OCI-LY7 (cell line): ENCODE measurements around the gene CENPC.

ENCODE experiments used
- CTCF ChIP-seq: fragments of 200-600 bp; sonication (generic); conservative IDR thresholded peaks from 2 replicates; pipeline ENCODE4 v1.5.1; 2014; ENCODE audit warnings: mild to moderate bottlenecking, antibody characterized with exemption, low read length, moderate library complexity, mixed read lengths
- EZH2phosphoT487 ChIP-seq: fragments of 200-600 bp; sonication (generic); IDR thresholded peaks from 2 replicates; pipeline ENCODE4 v1.6.1; 2018; ENCODE audit warnings: low read depth, borderline replicate concordance, mild to moderate bottlenecking, mixed run types, antibody characterized with exemption, low read length, moderate library complexity, mixed read lengths

GRCh38 chr4:67437974-67438713 is 107.2 kb downstream of the CENPC start:
- TF ChIP-seq CTCF: no peak
- TF ChIP-seq EZH2phosphoT487: no peak
